Smooth muscle cell (in vitro differentiated cells): Measurements from ENCODE around the gene CYB561A3. TPM values are rescaled to one million over a fixed set of nuclear protein-coding genes. Genes with fewer than 3 reads are reported as not detected.

Experiments used
- DNase-seq: peaks from one replicate; lab custom pipeline; 2025; ENCODE audit not compliant: unreplicated experiment; lab: John Stamatoyannopoulos, UW
- H2AFZ ChIP-seq: fragments of 200-600 bp; sonication (generic); 2 replicates; pipeline ENCODE4 v1.6.0; 2016; ENCODE audit warnings: antibody characterized with exemption, low read depth, mild to moderate bottlenecking
- H3F3A ChIP-seq: fragments of 200-600 bp; sonication (generic); 2 replicates; pipeline ENCODE4 v1.6.0; 2017; ENCODE audit warnings: antibody characterized with exemption, low read depth
- H3K27ac ChIP-seq: fragments of 200-600 bp; sonication (generic); 2 replicates; pipeline ENCODE4 v1.5.1; 2016; ENCODE audit warnings: low read depth, mild to moderate bottlenecking
- H3K27me3 ChIP-seq: fragments of 200-600 bp; sonication (generic); 2 replicates; pipeline ENCODE4 v1.6.1; 2016; ENCODE audit warnings: low read depth, mild to moderate bottlenecking
- H3K36me3 ChIP-seq: fragments of 200-600 bp; sonication (generic); 2 replicates; pipeline ENCODE4 v1.5.1; 2016; ENCODE audit warnings: low read depth
- H3K4me1 ChIP-seq: fragments of 200-600 bp; sonication (generic); 2 replicates; pipeline ENCODE4 v1.5.1; 2016; ENCODE audit warnings: low read depth
- H3K4me2 ChIP-seq: fragments of 200-600 bp; sonication (generic); 2 replicates; pipeline ENCODE4 v1.6.0; 2016; ENCODE audit warnings: mild to moderate bottlenecking
- H3K4me3 ChIP-seq: fragments of 200-600 bp; sonication (generic); 2 replicates; pipeline ENCODE4 v1.5.1; 2016; ENCODE audit warnings: mild to moderate bottlenecking
- H3K79me2 ChIP-seq: fragments of 200-600 bp; sonication (generic); 2 replicates; pipeline ENCODE4 v1.6.0; 2016; ENCODE audit warnings: low read depth, mild to moderate bottlenecking
- H3K9ac ChIP-seq: fragments of 200-600 bp; sonication (generic); 2 replicates; pipeline ENCODE4 v1.6.0; 2016; ENCODE audit warnings: low read depth
- H3K9me3 ChIP-seq: fragments of 200-600 bp; sonication (generic); replicated peaks from 2 replicates; pipeline ENCODE4 v1.5.1; 2016; ENCODE audit warnings: low read depth
- H4K20me1 ChIP-seq: fragments of 200-600 bp; sonication (generic); 2 replicates; pipeline ENCODE4 v1.6.0; 2016; ENCODE audit warnings: low read depth
- whole genome bisulfite sequencing: methylation state at CpG from one replicate; pipeline ENCODE4 v1.1.7; 2016; ENCODE audit warnings: low lambda C conversion rate; 5-methylcytosine and 5-hydroxymethylcytosine counted together
- polyA plus RNA-seq: library from polyadenylated mRNA; unstranded; fragments of >200 nt; fragmentation: Nextera tagmentation; extraction: Ambion mirVana; gene quantifications from 2 replicates; pipeline ENCODE4 v1.2.1, GENCODE V29; 2016
- total RNA-seq: library from RNA; depleted of rRNA; stranded (reverse); fragments of >200 nt; gene quantifications from 2 replicates; pipeline ENCODE4 v1.2.3, GENCODE V29; 2014
- TF ChIP-seq, protein P1 (sequence below): fragments of 200-600 bp; sonication (generic); IDR thresholded peaks from 2 replicates; pipeline ENCODE4 v1.5.1; 2017; ENCODE audit warnings: borderline replicate concordance, mild to moderate bottlenecking, antibody characterized with exemption; ENCODE audit not compliant: insufficient read depth, poor library complexity, severe bottlenecking

Gene CYB561A3, protein sequence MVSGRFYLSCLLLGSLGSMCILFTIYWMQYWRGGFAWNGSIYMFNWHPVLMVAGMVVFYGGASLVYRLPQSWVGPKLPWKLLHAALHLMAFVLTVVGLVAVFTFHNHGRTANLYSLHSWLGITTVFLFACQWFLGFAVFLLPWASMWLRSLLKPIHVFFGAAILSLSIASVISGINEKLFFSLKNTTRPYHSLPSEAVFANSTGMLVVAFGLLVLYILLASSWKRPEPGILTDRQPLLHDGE
- 19.1 and 23.9 TPM in 2 replicates for total RNA-seq
- 23.7 and 25.1 TPM in 2 replicates for polyA plus RNA-seq

DNA sequence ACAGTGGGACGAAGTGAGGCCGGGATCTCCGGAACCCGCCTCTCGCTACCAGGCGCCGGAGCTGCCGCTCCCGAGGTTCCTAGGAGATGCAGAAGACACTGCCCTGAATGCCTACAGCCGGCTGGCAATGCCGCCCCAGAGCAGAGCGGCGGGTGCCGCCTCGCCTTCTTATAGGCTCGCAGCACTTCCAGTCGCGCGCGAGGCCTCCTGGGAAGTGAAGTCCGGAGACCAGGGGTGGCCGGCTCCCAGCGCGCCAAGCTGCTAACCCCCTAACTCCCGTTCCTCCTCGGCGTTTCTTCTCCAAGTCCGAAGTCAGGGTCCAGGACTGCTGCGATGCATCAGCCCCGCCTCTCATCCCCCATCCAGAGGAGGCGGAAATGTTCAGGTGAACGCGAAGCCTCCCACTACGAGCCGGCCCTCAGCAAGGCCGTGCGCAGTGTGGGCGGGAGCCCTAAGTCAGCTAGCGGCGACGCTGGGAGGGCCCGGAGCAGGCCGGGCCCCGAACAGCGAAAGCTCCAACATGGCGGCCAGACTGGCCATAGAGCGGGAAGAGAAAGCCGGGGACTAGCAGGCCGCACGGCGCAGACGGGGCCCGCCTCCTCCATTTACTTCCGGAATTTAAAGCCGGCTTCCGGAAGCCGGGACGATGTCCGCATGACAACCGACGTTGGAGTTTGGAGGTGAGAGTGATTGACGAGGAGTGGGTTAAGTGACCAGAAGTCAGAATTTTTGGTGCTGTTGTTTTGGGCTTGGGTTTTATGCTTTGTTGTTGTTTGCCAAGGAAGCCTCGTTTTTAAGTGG, at the start of gene CYB561A3, which contains the start of gene TMEM138:
Gene CYB561A3, minus strand, starts transcription at position 142 of the 801 bp plus-strand sequence. CDS start 5,169 bp downstream, outside the sequence.
Gene TMEM138, plus strand, starts transcription at position 634 of the 801 bp plus-strand sequence. CDS start 2,017 bp downstream, outside the sequence.
- Histone ChIP-seq H3K36me3 (no peaks in the 10 kb centered on the region), H4K20me1 (no peaks in the 10 kb centered on the region), H3K4me1 (peaks cover 18% of the 10 kb centered on the region), H3K4me2 (peak within 1 kb of the TSS; percentile 90), H3K9ac (peak within 1 kb of the TSS; percentile 95), H3K4me3 (peak within 1 kb of the TSS; percentile 75), H3K27me3 (no peaks in the 10 kb centered on the region), H3K79me2 (peaks cover 27% of the 10 kb centered on the region), H3F3A (no peaks in the 10 kb centered on the region), H3K27ac (peak within 1 kb of the TSS; percentile 96), H3K9me3 (no peaks in the 10 kb centered on the region), H2AFZ (peak within 1 kb of the TSS; percentile 87)
- peak; percentile 91 for DNase-seq
- under 1% methylated on average over 63 of the region's 63 CpGs for WGBS
- TF ChIP-seq, protein P1, sequence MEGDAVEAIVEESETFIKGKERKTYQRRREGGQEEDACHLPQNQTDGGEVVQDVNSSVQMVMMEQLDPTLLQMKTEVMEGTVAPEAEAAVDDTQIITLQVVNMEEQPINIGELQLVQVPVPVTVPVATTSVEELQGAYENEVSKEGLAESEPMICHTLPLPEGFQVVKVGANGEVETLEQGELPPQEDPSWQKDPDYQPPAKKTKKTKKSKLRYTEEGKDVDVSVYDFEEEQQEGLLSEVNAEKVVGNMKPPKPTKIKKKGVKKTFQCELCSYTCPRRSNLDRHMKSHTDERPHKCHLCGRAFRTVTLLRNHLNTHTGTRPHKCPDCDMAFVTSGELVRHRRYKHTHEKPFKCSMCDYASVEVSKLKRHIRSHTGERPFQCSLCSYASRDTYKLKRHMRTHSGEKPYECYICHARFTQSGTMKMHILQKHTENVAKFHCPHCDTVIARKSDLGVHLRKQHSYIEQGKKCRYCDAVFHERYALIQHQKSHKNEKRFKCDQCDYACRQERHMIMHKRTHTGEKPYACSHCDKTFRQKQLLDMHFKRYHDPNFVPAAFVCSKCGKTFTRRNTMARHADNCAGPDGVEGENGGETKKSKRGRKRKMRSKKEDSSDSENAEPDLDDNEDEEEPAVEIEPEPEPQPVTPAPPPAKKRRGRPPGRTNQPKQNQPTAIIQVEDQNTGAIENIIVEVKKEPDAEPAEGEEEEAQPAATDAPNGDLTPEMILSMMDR: no peak

DNA sequence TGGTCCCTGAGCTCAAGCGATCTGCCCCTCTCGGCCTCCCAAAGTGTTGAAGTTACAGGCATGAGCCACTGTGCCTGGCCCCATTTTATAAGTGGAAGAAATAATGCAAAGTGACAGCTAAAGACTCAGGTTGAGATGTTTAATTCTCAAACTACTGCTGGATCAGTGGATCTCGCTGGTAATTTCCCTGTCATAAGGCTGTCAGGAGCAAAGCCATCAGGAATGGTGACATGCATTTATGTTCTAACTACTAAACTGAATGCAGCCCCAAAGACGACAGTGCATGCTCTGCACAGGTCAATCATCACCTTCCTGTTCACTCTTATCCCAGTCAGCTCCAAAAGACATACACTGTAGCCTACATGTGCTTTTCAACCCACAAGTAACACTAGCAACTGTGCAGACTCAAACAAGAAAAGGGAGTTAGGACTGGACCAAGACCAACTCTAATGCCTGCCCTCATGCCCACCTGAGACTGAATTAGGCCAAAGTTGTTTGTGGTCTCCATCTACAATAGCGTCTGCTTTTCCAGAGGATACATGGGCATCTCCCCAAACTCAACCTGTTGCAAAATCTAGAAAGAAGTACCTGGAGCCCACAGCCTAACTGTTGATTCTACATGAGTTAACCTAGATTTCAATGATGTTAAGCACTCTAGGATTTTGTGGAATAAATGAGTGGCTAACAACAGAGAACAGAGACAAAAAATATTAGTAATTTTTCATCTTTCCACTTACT, 45.5 kb upstream of the CYB561A3 start:
- no peak overlapping the region for H2AFZ ChIP-seq
- H3K27me3 ChIP-seq: no peaks in the 10 kb centered on the region
- 96% methylated on average over 5 of the region's 5 CpGs for WGBS
- no peak overlapping the region for H3K4me2 ChIP-seq
- H3K4me1 ChIP-seq: no peaks in the 10 kb centered on the region
- TF ChIP-seq, protein P1: no peak
- H3F3A ChIP-seq: peaks cover 32% of the 10 kb centered on the region
- peaks cover 43% of the 10 kb centered on the region for H3K36me3 ChIP-seq
- H3K9ac ChIP-seq: no peak overlapping the region
- no peaks in the 10 kb centered on the region for H3K9me3 ChIP-seq
- peaks cover 28% of the 10 kb centered on the region for H4K20me1 ChIP-seq
- no peak overlapping the region for H3K27ac ChIP-seq
- H3K79me2 ChIP-seq: peaks cover 14% of the 10 kb centered on the region
- no peak for DNase-seq
- H3K4me3 ChIP-seq: no peak overlapping the region

DNA sequence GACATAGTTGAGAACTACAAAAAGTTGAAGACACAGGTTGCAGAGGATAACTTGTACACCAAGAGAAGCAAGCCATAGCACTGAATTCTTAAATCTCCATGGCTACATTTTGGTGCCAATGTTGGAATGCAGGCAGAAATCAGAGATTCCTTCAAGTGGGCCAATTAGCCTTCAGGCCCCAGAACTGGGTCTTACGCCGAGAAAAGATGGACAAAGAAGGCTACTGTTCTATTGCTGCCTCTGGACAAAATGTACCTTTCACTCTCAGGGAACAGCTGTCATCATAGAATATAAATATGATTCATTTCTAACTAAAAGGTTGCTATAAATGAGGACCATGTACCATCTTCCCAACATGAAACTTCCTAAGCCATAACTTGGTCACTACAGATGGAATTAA, 44.4 kb upstream of the CYB561A3 start:
- H3F3A ChIP-seq: peaks cover 43% of the 10 kb centered on the region
- H3K9ac ChIP-seq: no peak overlapping the region
- no peak for DNase-seq
- H3K9me3 ChIP-seq: no peaks in the 10 kb centered on the region
- no peak overlapping the region for H3K27ac ChIP-seq
- peaks cover 28% of the 10 kb centered on the region for H4K20me1 ChIP-seq
- no peak overlapping the region for H2AFZ ChIP-seq
- WGBS: 95% methylated on average over 2 of the region's 2 CpGs
- H3K4me2 ChIP-seq: no peak overlapping the region
- peaks cover 33% of the 10 kb centered on the region for H3K36me3 ChIP-seq
- no peaks in the 10 kb centered on the region for H3K4me1 ChIP-seq
- TF ChIP-seq, protein P1: no peak
- H3K27me3 ChIP-seq: no peaks in the 10 kb centered on the region
- H3K4me3 ChIP-seq: no peak overlapping the region
- peaks cover 9% of the 10 kb centered on the region for H3K79me2 ChIP-seq
